Measurements from ENCODE around the gene KCNJ4.

DNA sequence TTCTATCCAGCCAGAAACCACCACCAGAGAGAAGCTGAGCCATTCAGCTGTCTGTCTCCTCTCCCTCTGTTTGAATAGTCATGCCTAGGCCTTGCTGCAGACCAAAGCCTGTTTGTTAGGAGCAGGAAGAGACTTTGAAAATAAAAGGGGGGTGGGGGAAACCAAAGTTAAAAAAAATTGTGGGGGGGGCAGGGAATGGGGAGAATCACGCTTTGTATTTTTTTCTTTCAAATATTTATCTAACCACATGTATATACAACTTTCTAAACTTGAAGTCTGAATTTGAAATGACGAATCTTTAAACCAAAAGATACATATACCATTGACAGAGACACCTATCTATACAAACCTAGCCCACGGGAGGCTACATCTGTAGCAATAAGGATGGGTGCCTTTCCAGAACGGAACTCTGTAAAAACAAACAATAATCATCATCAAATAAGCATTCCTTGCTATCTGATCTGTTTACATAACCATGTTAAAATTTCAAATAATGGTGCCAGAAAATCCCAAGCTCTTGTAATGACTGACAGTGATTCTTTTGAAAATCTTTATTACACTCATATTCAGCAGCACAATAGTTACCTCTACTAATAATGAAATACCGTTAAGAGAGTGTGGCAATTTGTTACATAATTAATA, 36.8 kb upstream of the KCNJ4 start:
- no peak for TF ChIP-seq POLR2AphosphoS5 (IDR thresholded peaks at IDR 0.05)
- TF ChIP-seq, protein P1, sequence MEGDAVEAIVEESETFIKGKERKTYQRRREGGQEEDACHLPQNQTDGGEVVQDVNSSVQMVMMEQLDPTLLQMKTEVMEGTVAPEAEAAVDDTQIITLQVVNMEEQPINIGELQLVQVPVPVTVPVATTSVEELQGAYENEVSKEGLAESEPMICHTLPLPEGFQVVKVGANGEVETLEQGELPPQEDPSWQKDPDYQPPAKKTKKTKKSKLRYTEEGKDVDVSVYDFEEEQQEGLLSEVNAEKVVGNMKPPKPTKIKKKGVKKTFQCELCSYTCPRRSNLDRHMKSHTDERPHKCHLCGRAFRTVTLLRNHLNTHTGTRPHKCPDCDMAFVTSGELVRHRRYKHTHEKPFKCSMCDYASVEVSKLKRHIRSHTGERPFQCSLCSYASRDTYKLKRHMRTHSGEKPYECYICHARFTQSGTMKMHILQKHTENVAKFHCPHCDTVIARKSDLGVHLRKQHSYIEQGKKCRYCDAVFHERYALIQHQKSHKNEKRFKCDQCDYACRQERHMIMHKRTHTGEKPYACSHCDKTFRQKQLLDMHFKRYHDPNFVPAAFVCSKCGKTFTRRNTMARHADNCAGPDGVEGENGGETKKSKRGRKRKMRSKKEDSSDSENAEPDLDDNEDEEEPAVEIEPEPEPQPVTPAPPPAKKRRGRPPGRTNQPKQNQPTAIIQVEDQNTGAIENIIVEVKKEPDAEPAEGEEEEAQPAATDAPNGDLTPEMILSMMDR (IDR thresholded peaks at IDR 0.05) = no peak
